NB4 (cell line): ENCODE data around the gene UCHL3.

ENCODE experiments used
- CTCF ChIP-seq: IDR thresholded peaks from one replicate; pipeline ENCODE4 v1.5.1; 2012; ENCODE audit warnings: low read depth, low read length
- POLR2A ChIP-seq: IDR thresholded peaks from 2 replicates; pipeline ENCODE4 v1.6.1; 2011; ENCODE audit warnings: mild to moderate bottlenecking; ENCODE audit not compliant: insufficient read length; ENCODE audit errors: extremely low read depth

- no peak for TF ChIP-seq CTCF
- no peak for TF ChIP-seq POLR2A
Measured at GRCh38 chr13:75556961-75557360, 7.4 kb downstream of the UCHL3 start.
